Thoracic aorta (tissue), 2 donors: ENCODE measurements around the gene PKIB. TPM values are rescaled to one million over a fixed set of nuclear protein-coding genes. Genes with fewer than 3 reads are reported as not detected.

ENCODE experiments used
- ATAC-seq: fragments of 150-250 bp; one replicate; pipeline ENCODE4 v1.8.0; 2017; ENCODE audit warnings: low read depth; ENCODE audit not compliant: insufficient number of reproducible peaks, low FRiP score
- DNase-seq: peaks from one replicate; pipeline ENCODE4 v3.0.0-alpha.2; 2020; ENCODE audit warnings: low spot score
- H3K27ac ChIP-seq, 2 donors: fragments of 200-600 bp; sonication (generic); 1 replicate in 1 of 2; 2 replicates in 1 of 2; pipeline ENCODE4 v1.5.1; 2016; ENCODE audit warnings: mild to moderate bottlenecking in 2 of 2, moderate library complexity in 2 of 2
- H3K27me3 ChIP-seq: fragments of 200-600 bp; sonication (generic); replicated peaks from 2 replicates; pipeline ENCODE4 v1.6.0; 2016; ENCODE audit warnings: mild to moderate bottlenecking; ENCODE audit not compliant: insufficient read depth
- H3K36me3 ChIP-seq: fragments of 200-600 bp; sonication (generic); one replicate; pipeline ENCODE4 v1.5.1; 2016
- H3K4me1 ChIP-seq, 2 donors: fragments of 200-600 bp; sonication (generic); 1 replicate in 1 of 2; 2 replicates in 1 of 2; pipeline versions ENCODE4 v1.5.1 to v1.6.0; 2016; ENCODE audit warnings: low read depth in 2 of 2, mild to moderate bottlenecking in 1 of 2; ENCODE audit not compliant: control insufficient read depth in 1 of 2
- H3K4me3 ChIP-seq: fragments of 200-600 bp; sonication (generic); 2 replicates; pipeline ENCODE4 v1.5.1; 2016; ENCODE audit warnings: mild to moderate bottlenecking
- H3K9me3 ChIP-seq: fragments of 200-600 bp; sonication (generic); 2 replicates; pipeline ENCODE4 v1.5.1; 2016
- CTCF ChIP-seq: fragments of 200-600 bp; sonication (generic); IDR thresholded peaks from one replicate; pipeline ENCODE4 v1.5.1; 2019; ENCODE audit warnings: antibody characterized with exemption
- total RNA-seq, 2 donors: library from RNA; depleted of rRNA; stranded (reverse); fragments of >200 nt; gene quantifications; one replicate each; pipeline versions ENCODE4 v1.1.0 to v1.2.3, GENCODE V29; 2016

PKIB gene
- total RNA-seq, 2 donors from 2014 or later, result 0.81 to 6.0 TPM

- Histone ChIP-seq H3K27ac (no peak overlapping the region), H3K27me3 (no peaks in the 10 kb centered on the region), H3K36me3 (no peaks in the 10 kb centered on the region), H3K9me3 (no peaks in the 10 kb centered on the region), H3K4me1 (no peaks in the 10 kb centered on the region), H3K4me3 (no peak overlapping the region)
- TF ChIP-seq CTCF, result no peak
- no peak for DNase-seq
- no peak for ATAC-seq
Measured at GRCh38 chr6:122704066-122704465, 93.9 kb downstream of the PKIB start.

- no peak overlapping the region for H3K27ac ChIP-seq
- H3K4me1 ChIP-seq, result peaks cover 0 to 4% of the 10 kb centered on the region in 2 donors
- ATAC-seq (no peak), DNase-seq (no peak)
- no peak overlapping the region for H3K4me3 ChIP-seq
- no peaks in the 10 kb centered on the region for H3K36me3 ChIP-seq
- no peaks in the 10 kb centered on the region for H3K9me3 ChIP-seq
- no peak for TF ChIP-seq CTCF
- H3K27me3 ChIP-seq, result no peaks in the 10 kb centered on the region
Measured at GRCh38 chr6:122709922-122710512, 99.8 kb downstream of the PKIB start.

- Histone ChIP-seq H3K27me3 (no peaks in the 10 kb centered on the region), H3K27ac (no peak overlapping the region), H3K4me1 (peaks cover 0 to 4% of the 10 kb centered on the region in 2 donors), H3K4me3 (no peak overlapping the region), H3K9me3 (no peaks in the 10 kb centered on the region), H3K36me3 (no peaks in the 10 kb centered on the region)
- ATAC-seq (no peak), DNase-seq (no peak)
- TF ChIP-seq CTCF, result no peak
Measured at GRCh38 chr6:122710908-122711635, 100.9 kb downstream of the PKIB start.

- TF ChIP-seq CTCF, result no peak
- no peak for ATAC-seq
- H3K4me1 ChIP-seq, result peaks cover 0 to 4% of the 10 kb centered on the region in 2 donors
- H3K27me3 ChIP-seq, result no peaks in the 10 kb centered on the region
- no peaks in the 10 kb centered on the region for H3K9me3 ChIP-seq
- H3K36me3 ChIP-seq, result no peaks in the 10 kb centered on the region
- no peak for DNase-seq
- H3K4me3 ChIP-seq, result no peak overlapping the region
- no peak overlapping the region for H3K27ac ChIP-seq
Measured at GRCh38 chr6:122712093-122712447, 101.9 kb downstream of the PKIB start.

- Histone ChIP-seq H3K27ac (no peak overlapping the region), H3K36me3 (no peaks in the 10 kb centered on the region), H3K4me1 (peaks cover 0 to 4% of the 10 kb centered on the region in 2 donors), H3K4me3 (no peak overlapping the region), H3K27me3 (no peaks in the 10 kb centered on the region), H3K9me3 (no peaks in the 10 kb centered on the region)
- DNase-seq (no peak), ATAC-seq (no peak)
- no peak for TF ChIP-seq CTCF
Measured at GRCh38 chr6:122712448-122713137, 102.4 kb downstream of the PKIB start.
